KOPT-K1 (cell line): ENCODE data around the gene RIPK4.

Experiments
- H3K27ac ChIP-seq: fragments of 200-600 bp; sonication (generic); 2 replicates; pipeline ENCODE4 v1.5.1; 2016; ENCODE audit warnings: antibody characterized with exemption, mild to moderate bottlenecking, low read depth, low read length; ENCODE audit not compliant: poor library complexity, severe bottlenecking
- H3K36me3 ChIP-seq: fragments of 200-600 bp; sonication (generic); 2 replicates; pipeline ENCODE4 v1.5.1; 2017; ENCODE audit warnings: antibody characterized with exemption, mild to moderate bottlenecking, low read length, moderate library complexity; ENCODE audit not compliant: insufficient read depth
- H3K9me3 ChIP-seq: fragments of 200-600 bp; sonication (generic); 2 replicates; pipeline ENCODE4 v1.5.1; 2017; ENCODE audit warnings: antibody characterized with exemption, low read length, mild to moderate bottlenecking; ENCODE audit not compliant: insufficient read depth, poor library complexity, severe bottlenecking

RIPK4 gene

DNA sequence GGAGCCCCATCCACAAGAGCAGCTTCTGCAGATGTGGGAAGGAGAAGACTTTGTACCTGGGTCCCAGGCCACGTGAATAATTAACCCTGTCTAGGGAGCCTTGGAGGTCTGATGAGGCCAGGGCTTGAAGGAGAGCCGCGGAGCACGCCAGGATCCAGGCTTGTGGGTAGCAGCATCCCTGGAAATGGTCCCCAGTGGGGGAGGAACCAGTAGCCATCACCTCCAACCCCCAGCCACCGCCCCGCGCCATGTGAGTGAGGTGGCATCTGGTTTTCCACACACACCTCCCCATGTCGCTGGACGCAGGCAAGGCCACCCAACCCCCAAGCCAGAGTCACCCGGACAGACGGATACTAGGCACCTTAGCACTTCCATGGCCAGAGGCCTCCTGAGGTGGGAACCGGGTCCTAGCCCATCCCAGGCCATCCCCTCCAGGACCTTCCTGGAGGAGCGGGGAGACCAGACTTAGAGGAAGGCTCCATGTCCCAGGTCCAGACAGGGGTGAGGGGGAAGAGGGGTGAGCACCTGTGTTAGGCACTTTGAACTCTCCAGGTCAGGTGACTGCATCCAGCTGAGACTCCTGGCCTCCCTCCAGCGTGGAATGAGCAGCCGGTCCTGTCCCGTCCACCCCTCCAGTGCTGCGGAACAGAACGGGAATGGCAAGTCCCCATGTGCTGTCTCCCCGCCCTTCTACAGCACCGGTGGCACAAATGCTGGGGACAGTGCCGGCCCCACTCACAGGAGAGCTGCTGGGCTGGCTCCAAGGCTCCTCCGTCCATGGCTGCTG, 53.2 kb downstream of the RIPK4 start:
- no peak overlapping the region for H3K27ac ChIP-seq

DNA sequence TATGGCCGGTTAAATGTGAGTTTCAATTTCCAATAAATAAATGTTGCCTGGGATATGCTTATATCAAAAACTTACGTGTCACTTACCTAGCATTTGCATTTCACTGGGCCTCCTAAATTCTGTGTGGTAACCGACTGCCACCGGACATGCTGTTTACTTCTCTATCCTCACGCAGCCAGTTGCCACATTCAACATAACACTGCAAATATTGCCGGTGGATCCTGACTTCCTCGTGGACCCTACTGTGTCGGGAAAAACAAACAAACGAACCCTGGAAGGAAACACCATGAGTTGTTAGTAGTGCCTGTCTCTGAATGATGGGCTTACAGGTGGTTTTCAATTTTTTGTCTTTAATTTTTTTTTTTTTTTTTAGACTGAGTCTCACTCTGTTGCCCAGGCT, 54.1 kb downstream of the RIPK4 start:
- Histone ChIP-seq H3K36me3 (no peaks in the 10 kb centered on the region), H3K9me3 (no peaks in the 10 kb centered on the region), H3K27ac (no peak overlapping the region)

More for the DNA sequence above, 53.2 kb downstream of the RIPK4 start:
- H3K36me3 ChIP-seq = no peaks in the 10 kb centered on the region
- H3K9me3 ChIP-seq = no peaks in the 10 kb centered on the region

DNA sequence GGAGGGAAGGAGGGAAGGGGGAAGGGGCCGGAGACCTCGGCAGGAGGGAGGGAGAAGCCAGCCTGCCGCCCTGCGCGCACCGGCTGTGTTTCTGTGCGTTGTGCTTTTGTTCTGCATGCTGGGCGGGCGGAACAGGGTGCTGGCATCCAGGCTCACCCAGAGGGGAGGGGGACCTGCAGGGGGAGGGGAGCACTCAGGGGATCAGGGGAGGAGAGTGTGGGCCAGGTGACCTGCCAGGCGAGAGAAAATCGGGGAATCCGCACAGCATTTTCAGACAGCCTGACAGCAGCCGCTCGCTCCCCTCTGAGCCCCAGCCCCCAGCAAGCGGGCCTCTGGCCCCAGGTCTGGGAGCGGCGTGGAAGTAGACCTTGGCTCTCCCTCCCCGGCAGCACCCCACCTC, 54.7 kb downstream of the RIPK4 start:
- Histone ChIP-seq H3K36me3 (no peaks in the 10 kb centered on the region), H3K27ac (no peak overlapping the region), H3K9me3 (no peaks in the 10 kb centered on the region)

DNA sequence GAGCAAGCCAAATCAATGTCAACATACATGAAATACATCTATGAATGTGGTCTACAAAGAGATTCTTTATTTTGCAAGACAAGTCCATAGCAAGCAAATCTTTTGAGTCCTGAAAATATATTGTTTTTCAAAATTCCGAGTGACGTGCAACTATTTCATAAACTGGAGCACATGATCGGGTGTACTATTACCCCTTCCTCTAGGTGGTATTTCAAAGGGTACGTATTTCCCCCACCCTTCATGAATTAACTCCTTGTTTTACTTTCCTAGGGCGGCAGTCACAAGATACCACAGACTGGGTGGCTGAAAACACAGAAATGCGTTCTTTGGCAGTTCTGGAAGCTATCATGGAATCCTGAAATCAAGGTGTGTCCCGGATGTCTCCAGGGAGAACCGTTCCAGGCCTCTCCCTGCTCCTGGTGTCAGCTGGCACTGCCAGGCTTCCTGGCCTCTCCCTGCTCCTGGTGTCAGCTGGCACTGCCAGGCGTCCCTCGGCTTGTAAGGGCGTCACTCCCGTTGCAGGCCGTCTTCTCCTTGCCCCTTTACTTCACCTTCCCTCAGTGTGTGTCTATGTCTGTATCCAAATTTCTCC, 55.3 kb downstream of the RIPK4 start:
- H3K9me3 ChIP-seq = no peaks in the 10 kb centered on the region
- no peaks in the 10 kb centered on the region for H3K36me3 ChIP-seq
- no peak overlapping the region for H3K27ac ChIP-seq

DNA sequence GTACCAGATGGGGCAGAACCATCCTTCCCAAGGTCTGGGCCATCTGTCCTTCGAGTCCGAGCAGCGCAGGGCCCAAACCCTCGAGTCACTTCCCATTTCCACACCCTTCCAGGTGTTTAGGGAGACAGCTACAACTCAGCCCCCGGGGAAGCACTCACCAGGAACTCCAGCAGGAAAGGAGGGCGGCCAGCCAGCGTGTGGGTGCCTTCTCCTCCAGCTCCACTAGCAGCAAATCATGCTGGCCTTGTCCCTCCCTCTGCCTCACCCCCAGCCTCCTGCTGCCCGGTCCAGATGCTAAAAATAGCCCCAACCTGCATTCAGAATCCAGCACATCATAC, 56.1 kb downstream of the RIPK4 start:
- no peaks in the 10 kb centered on the region for H3K36me3 ChIP-seq
- no peaks in the 10 kb centered on the region for H3K9me3 ChIP-seq
- H3K27ac ChIP-seq = no peak overlapping the region

DNA sequence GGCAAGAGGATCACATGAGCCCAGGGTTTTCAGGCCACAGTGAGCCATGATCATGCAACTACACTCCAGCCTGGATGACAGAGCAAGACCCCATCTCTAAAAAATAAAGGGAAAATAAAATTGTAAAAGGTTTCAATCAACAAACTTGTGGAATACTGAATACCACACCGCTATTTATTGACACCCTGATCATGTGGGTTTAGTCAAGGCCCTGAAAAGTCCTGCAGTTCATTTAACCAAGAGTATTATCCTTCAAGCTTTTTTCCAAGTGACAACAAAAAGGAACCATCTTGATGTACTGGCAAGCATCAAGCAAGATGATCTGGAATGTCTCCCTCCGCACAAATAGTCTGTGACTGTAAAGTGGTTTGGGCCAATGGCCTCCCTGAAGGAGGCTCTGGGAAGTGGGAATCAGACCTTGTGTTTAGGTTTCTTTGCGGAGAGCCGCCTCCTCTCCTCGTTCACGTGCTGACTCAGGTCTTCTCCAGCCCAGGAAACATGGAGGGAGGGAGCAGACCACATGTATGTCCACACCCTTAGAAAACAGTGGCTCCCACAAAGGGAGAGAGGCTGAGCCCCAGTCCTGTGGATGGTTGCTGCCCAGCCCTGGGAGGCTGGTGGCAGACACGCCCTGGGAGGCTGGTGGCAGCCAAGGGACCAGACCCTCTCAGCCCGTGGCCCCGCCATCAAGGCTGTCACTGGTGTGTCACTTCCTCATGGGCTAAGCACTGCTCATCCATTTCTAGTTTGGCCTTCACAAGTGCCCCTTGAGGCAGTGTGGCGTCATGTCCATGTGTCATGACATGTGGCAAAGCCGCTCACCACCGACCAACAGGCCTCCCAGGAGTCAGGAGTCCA, 56.7 kb downstream of the RIPK4 start:
- Histone ChIP-seq H3K9me3 (no peaks in the 10 kb centered on the region), H3K27ac (no peak overlapping the region), H3K36me3 (no peaks in the 10 kb centered on the region)

DNA sequence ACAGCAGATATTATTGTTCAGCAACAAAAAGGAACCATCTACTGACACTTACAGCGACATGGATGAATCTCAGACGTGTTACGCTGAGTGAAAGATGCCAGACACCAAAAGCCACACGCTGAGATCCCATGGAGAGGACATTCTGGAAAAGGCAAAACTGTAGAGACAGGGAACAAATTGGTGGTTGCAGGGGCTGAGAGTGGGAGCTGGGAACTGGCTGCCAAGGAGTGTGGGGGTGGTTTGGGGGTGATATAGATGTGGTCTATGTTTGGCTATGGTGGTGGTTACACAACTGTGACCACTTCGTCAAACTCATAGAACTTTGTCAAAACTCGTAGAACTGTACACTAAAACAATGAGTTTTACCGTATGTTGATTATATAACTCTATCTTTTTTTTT, 57.7 kb downstream of the RIPK4 start:
- no peaks in the 10 kb centered on the region for H3K36me3 ChIP-seq
- H3K9me3 ChIP-seq = no peaks in the 10 kb centered on the region
- no peak overlapping the region for H3K27ac ChIP-seq

DNA sequence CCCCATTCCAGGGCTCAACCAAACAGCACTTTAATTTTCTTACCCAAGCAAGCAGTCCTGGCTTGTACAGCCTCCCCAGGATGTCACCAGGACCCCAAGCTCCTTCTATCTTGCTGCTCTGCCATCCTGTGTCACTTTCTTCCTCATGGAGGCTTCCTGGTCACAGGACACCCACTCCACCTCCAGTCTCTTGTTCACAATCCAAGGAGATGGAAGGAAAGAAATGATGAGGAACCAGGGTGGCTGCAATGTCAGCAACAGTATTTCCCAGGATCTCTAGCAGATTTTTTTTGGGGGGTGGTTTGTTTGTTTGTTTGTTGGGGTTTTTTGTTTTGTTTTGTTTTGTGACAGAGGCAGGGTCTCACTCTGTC, 58.9 kb downstream of the RIPK4 start:
- H3K27ac ChIP-seq = no peak overlapping the region

DNA sequence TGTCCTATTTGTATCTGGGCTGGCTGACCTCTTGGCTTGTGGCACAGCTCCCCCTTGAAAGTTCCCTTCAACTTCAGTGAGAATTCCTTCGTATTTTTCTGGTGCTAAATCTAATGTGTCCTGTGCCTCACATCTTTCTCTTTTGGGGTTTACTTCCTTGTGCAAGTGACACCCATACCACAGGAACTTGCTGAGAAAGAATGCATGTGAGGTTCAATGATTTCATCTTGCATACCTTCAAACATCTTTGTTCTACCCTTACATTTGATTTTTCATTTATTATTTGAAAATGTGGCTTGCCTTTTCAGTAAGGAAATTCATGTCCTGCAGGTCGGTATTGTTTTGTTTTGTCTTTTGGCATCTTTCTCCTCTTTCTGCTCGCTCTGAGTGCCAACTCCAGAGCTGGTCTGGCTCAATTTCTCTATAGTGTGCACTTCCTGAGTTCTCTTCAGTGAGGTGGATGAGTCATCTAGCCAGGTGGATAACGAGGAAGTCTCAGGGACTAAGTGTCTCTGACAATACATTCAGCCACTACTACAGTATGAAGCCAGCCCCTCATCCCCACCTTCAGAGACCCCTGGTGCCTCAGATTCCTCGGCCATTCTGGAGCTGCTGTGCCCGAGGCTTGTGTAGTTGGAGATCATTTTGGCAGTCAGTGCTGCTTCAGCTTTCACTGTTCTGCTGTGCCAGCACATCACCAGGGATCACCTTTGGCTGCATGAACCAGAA, 59.5 kb downstream of the RIPK4 start:
- H3K27ac ChIP-seq = no peak overlapping the region
- no peaks in the 10 kb centered on the region for H3K36me3 ChIP-seq
- H3K9me3 ChIP-seq = no peaks in the 10 kb centered on the region

More for the DNA sequence above, 58.9 kb downstream of the RIPK4 start:
- no peaks in the 10 kb centered on the region for H3K36me3 ChIP-seq
- H3K9me3 ChIP-seq = no peaks in the 10 kb centered on the region

DNA sequence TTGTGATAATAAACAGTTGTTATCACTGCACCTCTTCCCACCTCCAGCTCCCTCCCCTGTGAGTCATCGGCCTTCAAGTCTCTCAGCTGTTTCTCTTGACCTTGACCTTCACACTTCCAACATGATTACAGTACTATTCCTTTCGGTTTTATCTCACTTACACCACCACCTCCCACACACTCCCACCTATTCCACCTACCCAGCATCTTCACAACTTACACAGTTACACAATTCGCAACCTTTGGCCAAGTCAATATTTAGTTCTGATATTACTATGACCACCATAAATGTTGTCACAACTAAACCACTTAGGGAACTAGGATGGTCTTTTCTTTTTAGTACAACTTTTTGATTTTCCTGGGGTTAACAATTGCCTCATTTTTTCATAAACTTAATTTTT, 60.2 kb downstream of the RIPK4 start:
- Histone ChIP-seq H3K27ac (no peak overlapping the region), H3K36me3 (no peaks in the 10 kb centered on the region), H3K9me3 (no peaks in the 10 kb centered on the region)

DNA sequence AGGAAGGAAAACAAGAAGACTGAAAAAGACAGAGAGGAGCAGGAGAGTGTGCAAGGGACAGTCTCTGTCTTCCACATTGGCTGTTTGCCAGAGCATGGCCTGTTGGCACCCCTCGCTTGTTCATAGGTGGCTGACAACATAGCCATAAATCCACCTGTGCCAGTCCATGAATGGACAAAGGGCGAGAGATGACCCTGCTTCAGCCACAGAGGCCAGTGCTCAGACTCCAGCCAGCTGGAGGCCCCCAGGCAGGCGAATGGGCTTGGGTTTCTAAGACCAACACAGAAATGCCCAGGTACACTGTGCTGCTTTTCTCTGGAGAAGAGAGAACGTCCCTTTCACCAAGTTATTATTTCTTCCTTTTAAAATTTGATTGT, 60.6 kb downstream of the RIPK4 start:
- no peaks in the 10 kb centered on the region for H3K36me3 ChIP-seq
- H3K27ac ChIP-seq = no peak overlapping the region
- no peaks in the 10 kb centered on the region for H3K9me3 ChIP-seq

DNA sequence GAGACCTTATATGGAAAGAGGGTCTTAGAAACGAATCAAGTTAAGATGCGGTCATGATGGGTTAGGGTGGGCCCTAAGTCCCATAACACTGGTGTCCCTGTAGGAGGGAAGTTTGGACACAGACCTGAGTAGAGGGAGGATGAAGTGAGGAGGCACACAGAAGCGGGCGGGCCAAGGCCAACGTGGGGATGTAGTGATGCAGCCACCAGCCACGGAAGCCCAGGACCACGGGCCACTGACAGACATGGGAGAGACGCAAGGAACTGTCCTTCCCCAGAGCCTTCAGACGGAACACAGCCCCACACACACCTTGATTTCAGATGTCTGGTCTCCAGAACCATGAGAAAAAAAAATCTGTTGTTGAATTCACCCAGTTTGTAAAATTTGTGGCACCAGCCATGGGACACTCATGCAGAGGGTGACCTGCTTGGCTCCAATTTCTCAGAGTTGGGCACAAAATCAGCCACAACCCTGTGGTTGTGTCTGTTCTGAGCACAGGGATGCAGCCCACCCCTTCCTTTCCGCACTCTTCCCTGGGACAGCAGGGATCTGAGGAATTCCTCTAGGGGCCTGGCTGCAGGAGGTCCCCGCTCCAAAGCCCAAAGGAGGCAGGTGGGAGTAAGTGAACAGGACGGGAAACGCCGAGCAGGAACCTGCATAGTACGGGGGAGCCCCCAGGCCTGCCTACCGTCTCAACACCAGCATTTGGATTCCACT, 61.1 kb downstream of the RIPK4 start:
- Histone ChIP-seq H3K36me3 (no peaks in the 10 kb centered on the region), H3K27ac (no peak overlapping the region), H3K9me3 (no peaks in the 10 kb centered on the region)

DNA sequence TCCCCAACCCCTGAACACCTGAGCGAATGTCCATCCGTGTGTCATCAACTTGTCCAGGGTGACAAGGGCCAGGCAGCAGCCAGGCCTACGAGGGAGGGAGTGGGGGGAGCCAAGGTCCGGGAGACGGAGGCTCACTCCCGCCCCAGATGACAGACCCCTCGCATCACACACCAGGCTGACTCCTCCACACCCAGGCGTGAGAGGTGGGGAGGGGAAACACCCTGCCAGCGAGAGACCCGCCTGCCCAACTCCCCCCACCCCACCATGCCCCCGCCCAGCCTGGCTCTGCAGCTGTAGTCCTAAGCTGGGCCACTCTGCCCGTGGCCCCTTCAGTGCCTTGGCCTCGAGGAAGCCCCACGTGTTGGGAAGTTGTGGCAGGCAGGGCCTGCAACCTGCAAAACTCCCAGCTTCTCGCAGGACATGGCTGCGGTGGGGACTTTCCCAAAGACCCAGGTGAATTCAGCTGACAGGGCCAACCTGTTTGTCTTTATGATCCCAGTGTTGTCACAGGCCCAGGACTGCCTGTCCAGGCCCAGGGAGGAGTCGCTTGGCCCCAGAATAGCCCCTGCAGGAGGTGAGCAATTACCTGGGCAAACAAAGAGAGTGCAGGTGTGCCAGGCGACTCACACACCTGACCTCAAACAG, 62.9 kb downstream of the RIPK4 start:
- Histone ChIP-seq H3K9me3 (no peaks in the 10 kb centered on the region), H3K36me3 (no peaks in the 10 kb centered on the region)

DNA sequence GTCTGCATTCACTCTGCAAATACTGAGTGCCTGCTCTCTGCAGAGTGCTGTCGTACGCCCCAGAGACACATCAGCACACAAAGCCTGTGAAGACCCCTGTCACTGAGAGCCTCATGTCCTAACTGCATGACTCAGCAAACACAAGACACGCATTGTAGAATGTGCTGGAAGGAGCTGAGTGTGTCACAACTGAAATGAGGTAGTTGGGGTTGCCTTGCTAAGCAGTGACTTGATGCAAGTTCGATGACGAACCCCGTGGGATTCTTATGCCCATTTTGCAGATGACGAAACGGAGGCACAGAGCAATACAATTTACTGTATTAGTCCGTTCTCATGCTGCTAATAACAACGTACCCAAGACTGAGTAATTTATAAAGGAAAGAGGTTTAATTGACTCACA, 65.1 kb downstream of the RIPK4 start:
- H3K9me3 ChIP-seq = no peaks in the 10 kb centered on the region
- no peaks in the 10 kb centered on the region for H3K36me3 ChIP-seq
- H3K27ac ChIP-seq = no peak overlapping the region

More for the DNA sequence above, 62.9 kb downstream of the RIPK4 start:
- H3K27ac ChIP-seq = no peak overlapping the region
